ENCODE data around the gene MED7. TPM values are rescaled to one million over a fixed set of nuclear protein-coding genes. Genes with fewer than 3 reads are reported as not detected.

Gene MED7
- total and polyA plus RNA-seq, 9 of the 15 experiments (the other 6 are each of a cell fraction or from before 2014, with no cell fraction given), result 4.5 to 38.7 (median 12.2) TPM

DNA sequence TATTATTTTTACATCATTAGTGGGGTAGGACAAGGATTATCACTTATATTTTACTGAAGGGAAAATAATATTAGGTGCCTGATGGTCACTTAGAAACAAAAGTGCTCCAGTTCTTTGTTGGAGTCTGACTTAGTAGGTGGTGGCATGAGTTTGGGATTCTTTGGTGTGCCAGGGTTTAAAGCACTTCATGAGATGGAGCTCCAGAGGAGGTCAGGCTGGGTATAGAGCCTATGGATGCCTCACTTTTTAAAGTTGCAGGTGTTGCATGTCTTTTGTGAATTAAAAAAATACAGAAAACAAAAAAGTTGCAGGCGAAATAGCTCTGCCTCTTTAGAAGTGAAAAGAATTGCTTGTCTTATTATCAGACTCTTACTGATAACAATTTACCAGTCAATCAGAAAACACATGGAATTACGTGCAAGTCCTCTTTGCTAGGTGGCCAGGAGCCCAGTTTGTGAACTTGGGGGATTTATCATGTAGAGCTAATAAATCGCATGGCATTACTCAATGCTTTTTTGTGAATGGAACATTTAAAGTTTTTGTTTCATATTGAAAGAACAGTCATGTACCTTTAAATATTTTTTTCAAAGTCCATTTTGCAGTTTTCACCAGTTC, 39.6 kb upstream of the MED7 start (continued):
- TF ChIP-seq, protein P1, sequence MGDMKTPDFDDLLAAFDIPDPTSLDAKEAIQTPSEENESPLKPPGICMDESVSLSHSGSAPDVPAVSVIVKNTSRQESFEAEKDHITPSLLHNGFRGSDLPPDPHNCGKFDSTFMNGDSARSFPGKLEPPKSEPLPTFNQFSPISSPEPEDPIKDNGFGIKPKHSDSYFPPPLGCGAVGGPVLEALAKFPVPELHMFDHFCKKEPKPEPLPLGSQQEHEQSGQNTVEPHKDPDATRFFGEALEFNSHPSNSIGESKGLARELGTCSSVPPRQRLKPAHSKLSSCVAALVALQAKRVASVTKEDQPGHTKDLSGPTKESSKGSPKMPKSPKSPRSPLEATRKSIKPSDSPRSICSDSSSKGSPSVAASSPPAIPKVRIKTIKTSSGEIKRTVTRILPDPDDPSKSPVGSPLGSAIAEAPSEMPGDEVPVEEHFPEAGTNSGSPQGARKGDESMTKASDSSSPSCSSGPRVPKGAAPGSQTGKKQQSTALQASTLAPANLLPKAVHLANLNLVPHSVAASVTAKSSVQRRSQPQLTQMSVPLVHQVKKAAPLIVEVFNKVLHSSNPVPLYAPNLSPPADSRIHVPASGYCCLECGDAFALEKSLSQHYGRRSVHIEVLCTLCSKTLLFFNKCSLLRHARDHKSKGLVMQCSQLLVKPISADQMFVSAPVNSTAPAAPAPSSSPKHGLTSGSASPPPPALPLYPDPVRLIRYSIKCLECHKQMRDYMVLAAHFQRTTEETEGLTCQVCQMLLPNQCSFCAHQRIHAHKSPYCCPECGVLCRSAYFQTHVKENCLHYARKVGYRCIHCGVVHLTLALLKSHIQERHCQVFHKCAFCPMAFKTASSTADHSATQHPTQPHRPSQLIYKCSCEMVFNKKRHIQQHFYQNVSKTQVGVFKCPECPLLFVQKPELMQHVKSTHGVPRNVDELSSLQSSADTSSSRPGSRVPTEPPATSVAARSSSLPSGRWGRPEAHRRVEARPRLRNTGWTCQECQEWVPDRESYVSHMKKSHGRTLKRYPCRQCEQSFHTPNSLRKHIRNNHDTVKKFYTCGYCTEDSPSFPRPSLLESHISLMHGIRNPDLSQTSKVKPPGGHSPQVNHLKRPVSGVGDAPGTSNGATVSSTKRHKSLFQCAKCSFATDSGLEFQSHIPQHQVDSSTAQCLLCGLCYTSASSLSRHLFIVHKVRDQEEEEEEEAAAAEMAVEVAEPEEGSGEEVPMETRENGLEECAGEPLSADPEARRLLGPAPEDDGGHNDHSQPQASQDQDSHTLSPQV (IDR thresholded peaks at IDR 0.05), result no peak
- TF ChIP-seq NR2C2 (CRISPR knock-in tag; IDR thresholded peaks at IDR 0.05), result no peak
- no peak for TF ChIP-seq NR2C2 (tag; IDR thresholded peaks at IDR 0.05)
- TF ChIP-seq CCAR2 (IDR thresholded peaks at IDR 0.05; ENCODE audit: low read depth, low read length), result no peak
- TF ChIP-seq JUND (IDR thresholded peaks at IDR 0.05; ENCODE audit: borderline replicate concordance, low read depth, low read length), result no peak
- no peak for TF ChIP-seq JUND (tag; IDR thresholded peaks at IDR 0.05; ENCODE audit: borderline replicate concordance, low read depth, low read length)
- TF ChIP-seq, protein P2, sequence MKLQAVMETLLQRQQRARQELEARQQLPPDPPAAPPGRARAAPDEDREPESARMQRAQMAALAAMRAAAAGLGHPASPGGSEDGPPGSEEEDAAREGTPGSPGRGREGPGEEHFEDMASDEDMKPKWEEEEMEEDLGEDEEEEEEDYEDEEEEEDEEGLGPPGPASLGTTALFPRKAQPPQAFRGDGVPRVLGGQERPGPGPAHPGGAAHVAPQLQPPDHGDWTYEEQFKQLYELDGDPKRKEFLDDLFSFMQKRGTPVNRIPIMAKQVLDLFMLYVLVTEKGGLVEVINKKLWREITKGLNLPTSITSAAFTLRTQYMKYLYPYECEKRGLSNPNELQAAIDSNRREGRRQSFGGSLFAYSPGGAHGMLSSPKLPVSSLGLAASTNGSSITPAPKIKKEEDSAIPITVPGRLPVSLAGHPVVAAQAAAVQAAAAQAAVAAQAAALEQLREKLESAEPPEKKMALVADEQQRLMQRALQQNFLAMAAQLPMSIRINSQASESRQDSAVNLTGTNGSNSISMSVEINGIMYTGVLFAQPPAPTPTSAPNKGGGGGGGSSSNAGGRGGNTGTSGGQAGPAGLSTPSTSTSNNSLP (IDR thresholded peaks at IDR 0.05; ENCODE audit: borderline replicate concordance, low read depth, low read length), result no peak
- TF ChIP-seq, protein P3, sequence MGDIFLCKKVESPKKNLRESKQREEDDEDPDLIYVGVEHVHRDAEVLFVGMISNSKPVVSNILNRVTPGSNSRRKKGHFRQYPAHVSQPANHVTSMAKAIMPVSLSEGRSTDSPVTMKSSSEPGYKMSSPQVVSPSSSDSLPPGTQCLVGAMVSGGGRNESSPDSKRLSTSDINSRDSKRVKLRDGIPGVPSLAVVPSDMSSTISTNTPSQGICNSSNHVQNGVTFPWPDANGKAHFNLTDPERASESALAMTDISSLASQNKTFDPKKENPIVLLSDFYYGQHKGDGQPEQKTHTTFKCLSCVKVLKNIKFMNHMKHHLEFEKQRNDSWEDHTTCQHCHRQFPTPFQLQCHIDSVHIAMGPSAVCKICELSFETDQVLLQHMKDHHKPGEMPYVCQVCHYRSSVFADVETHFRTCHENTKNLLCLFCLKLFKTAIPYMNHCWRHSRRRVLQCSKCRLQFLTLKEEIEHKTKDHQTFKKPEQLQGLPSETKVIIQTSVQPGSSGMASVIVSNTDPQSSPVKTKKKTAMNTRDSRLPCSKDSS (IDR thresholded peaks at IDR 0.05; ENCODE audit: low read depth, partially characterized antibody), result no peak
- TF ChIP-seq MTA3 (IDR thresholded peaks at IDR 0.05; ENCODE audit: borderline replicate concordance), result no peak
